ENCODE results near the gene CLECL1. TPM values are rescaled to one million over a fixed set of nuclear protein-coding genes. Genes with fewer than 3 reads are reported as not detected.
"Not testable (repeated sequence)": the region's sequence is repeated elsewhere in the genome, so short reads cannot be mapped to it uniquely, and the experiment has no call there.

Gene CLECL1
- total and polyA plus RNA-seq, 12 donors = 0.25 to 3.6 (median 0.54) TPM; not detected in 9

- WGBS, 2 donors = 83 to 89% methylated on average over 2 of the region's 2 CpGs
- ATAC-seq (no peak), DNase-seq (no peak)
- H3K27ac ChIP-seq = peak overlapping the region in 7 of 10 donors; percentile 20 to 76 (median 50)
- no peaks in the 10 kb centered on the region for H3K27me3 ChIP-seq
- no peak overlapping the region for H3K4me3 ChIP-seq
- intact Hi-C loops (cut with DNase I) = no loop called here
- TF ChIP-seq CTCF (IDR thresholded peaks at IDR 0.05) = no peak
- H3K4me1 ChIP-seq = peaks cover 0 to 67% (median 21%) of the 10 kb centered on the region in 9 donors
- H3K36me3 ChIP-seq = peaks cover 0 to 23% (median 9%) of the 10 kb centered on the region in 9 donors
- H3K9me3 ChIP-seq = peaks cover 0 to 47% (median 15%) of the 10 kb centered on the region in 11 donors
Measured at GRCh38 chr12:9698681-9699080, 34.2 kb downstream of the CLECL1 start.

- intact Hi-C loops (cut with DNase I) = no loop called here
- H3K4me3 ChIP-seq = no peak overlapping the region
- DNase-seq = no peak
Measured at GRCh38 chr12:9697619-9698018, 35.3 kb downstream of the CLECL1 start.

GRCh38 chr12:9695661-9696060 lies 37.2 kb downstream of the CLECL1 start:
- H3K27me3 ChIP-seq; H3K27ac ChIP-seq; ATAC-seq; intact Hi-C loops (cut with DNase I); DNase-seq; H3K4me3 ChIP-seq: not testable (repeated sequence)
- WGBS, 2 donors = 95 to 99% methylated on average over 3 of the region's 3 CpGs
- Histone ChIP-seq H3K36me3 (peaks cover 0 to 54% (median 12%) of the 10 kb centered on the region in 9 donors), H3K4me1 (peaks cover 0 to 54% (median 17%) of the 10 kb centered on the region in 9 donors), H3K9me3 (peaks cover 0 to 36% (median 15%) of the 10 kb centered on the region in 11 donors)

More at GRCh38 chr12:9697619-9698018, 35.3 kb downstream of the CLECL1 start:
- peaks cover 0 to 67% (median 21%) of the 10 kb centered on the region in 9 donors for H3K4me1 ChIP-seq
- ATAC-seq = no peak
- H3K27me3 ChIP-seq = no peaks in the 10 kb centered on the region
- peaks cover 0 to 47% (median 15%) of the 10 kb centered on the region in 11 donors for H3K9me3 ChIP-seq
- peaks cover 0 to 34% (median 9%) of the 10 kb centered on the region in 9 donors for H3K36me3 ChIP-seq
- H3K27ac ChIP-seq = no peak overlapping the region
- TF ChIP-seq CTCF (IDR thresholded peaks at IDR 0.05) = no peak

GRCh38 chr12:9695150-9695549 lies 37.7 kb downstream of the CLECL1 start:
- peaks cover 0 to 59% (median 16%) of the 10 kb centered on the region in 9 donors for H3K36me3 ChIP-seq
- intact Hi-C loops (cut with DNase I); DNase-seq; H3K27me3 ChIP-seq; ATAC-seq; H3K4me3 ChIP-seq: not testable (repeated sequence)
- 85 to 87% methylated on average over 9 of the region's 9 CpGs for WGBS, 2 donors
- peak overlapping the region in 1 of 10 donors; percentile 57 for H3K27ac ChIP-seq
- peaks cover 0 to 36% (median 15%) of the 10 kb centered on the region in 11 donors for H3K9me3 ChIP-seq
- peaks cover 0 to 49% (median 12%) of the 10 kb centered on the region in 9 donors for H3K4me1 ChIP-seq

GRCh38 chr12:9694241-9694640 lies 38.7 kb downstream of the CLECL1 start:
- Histone ChIP-seq H3K9me3 (peaks cover 0 to 45% (median 15%) of the 10 kb centered on the region in 11 donors), H3K27ac (peak overlapping the region in 1 of 10 donors; percentile 57), H3K4me3 (no peak overlapping the region), H3K36me3 (peaks cover 0 to 68% (median 18%) of the 10 kb centered on the region in 9 donors), H3K4me1 (peaks cover 0 to 40% (median 4%) of the 10 kb centered on the region in 9 donors), H3K27me3 (no peaks in the 10 kb centered on the region)
- no peak for TF ChIP-seq CTCF (IDR thresholded peaks at IDR 0.05)
- intact Hi-C loops (cut with DNase I) = loop anchor here in 1 of 10 donors (5.0 kb wide), 1 partner anchor 47 kb away; no protein-coding TSS in a partner anchor
- WGBS, 2 donors = 67 to 69% methylated on average over 1 of the region's 1 CpG
- peak in 1 of 8 donors; percentile 30 for ATAC-seq
- no peak for DNase-seq
